ENCODE data around the gene CEP128. TPM values are rescaled to one million over a fixed set of nuclear protein-coding genes. Genes with fewer than 3 reads are reported as not detected.

Gene CEP128
- total RNA-seq, 2 experiments from 2014 or later = 30.0 to 32.9 TPM

DNA sequence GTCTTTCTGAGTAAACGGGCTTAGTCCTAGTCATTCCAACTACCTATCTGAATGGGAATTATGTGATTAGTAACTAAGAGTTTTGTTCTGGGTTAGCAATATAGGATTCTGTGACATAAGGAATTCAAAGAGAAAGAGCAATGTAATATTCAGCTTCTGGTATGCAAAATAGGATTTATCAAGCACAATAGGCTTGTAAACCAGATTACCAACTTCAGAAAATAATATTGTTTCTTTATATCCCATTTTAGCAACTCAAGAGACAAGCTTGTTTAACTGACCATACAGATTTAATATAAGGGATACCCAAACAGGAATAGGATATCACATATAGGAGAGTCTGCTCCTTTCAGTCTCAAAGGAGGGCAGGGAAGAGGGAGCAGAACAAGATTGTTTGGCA is 240.9 kb downstream of the CEP128 start:
- H3K4me1 Mint-ChIP-seq = peaks cover 2% of the 10 kb centered on the region
- no peaks in the 10 kb centered on the region for H3K27me3 Mint-ChIP-seq
- no peak overlapping the region for H3K27ac Mint-ChIP-seq
- ATAC-seq (ENCODE audit: low read depth) = no peak
- no peak for DNase-seq
- H3K9me3 Mint-ChIP-seq = no peaks in the 10 kb centered on the region
- POLR2A ChIA-PET = no interaction called here
- H3K4me3 Mint-ChIP-seq = no peak overlapping the region
- H3K36me3 Mint-ChIP-seq = peaks cover 8% of the 10 kb centered on the region

DNA sequence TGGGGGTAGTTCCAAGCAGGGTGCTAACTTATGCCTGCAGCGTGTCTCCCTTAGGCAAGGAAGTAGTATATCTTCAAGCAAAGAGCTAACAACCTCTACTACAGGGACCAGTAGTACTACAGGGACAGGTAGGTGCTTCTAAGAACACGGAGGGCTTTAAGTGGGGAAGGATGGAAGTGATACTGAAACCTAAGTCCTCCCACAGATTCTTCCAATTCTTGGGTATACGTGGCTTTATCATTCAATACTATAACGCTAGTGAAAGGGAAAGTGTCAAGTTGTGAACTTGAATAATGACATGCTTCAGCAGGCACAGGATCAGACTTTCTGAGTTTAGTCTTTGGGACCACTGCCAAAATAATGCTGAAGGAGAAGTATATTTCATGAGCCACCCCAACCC is 241.7 kb downstream of the CEP128 start:
- POLR2A ChIA-PET = no interaction called here
- H3K36me3 Mint-ChIP-seq = peaks cover 11% of the 10 kb centered on the region
- ATAC-seq (ENCODE audit: low read depth) = no peak
- no peaks in the 10 kb centered on the region for H3K9me3 Mint-ChIP-seq
- no peak overlapping the region for H3K27ac Mint-ChIP-seq
- DNase-seq = no peak
- H3K27me3 Mint-ChIP-seq = no peaks in the 10 kb centered on the region
- H3K4me1 Mint-ChIP-seq = peaks cover 2% of the 10 kb centered on the region
- no peak overlapping the region for H3K4me3 Mint-ChIP-seq

DNA sequence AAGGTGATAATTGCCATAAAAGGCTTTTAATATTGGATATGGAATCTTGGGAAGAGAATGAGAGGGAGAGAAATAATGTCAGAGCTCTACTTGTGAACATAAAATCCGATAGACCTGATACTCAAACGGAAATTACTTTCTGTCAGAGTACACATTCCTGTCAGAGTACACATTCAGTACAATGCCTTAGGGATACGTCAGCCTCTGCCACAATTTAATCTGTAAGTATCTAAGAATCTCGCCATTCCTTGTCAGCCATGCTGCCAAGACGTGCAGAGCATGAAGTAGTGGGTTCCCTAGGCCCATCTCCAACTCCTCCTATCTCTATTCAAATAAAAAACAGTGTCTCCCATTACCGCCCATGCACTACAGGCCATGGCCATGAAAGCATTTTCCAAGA is 242.6 kb downstream of the CEP128 start:
- ATAC-seq (ENCODE audit: low read depth) (no peak), DNase-seq (no peak)
- H3K27ac Mint-ChIP-seq = no peak overlapping the region
- H3K27me3 Mint-ChIP-seq = no peaks in the 10 kb centered on the region
- H3K4me1 Mint-ChIP-seq = peaks cover 2% of the 10 kb centered on the region
- H3K9me3 Mint-ChIP-seq = no peaks in the 10 kb centered on the region
- POLR2A ChIA-PET = no interaction called here
- H3K4me3 Mint-ChIP-seq = no peak overlapping the region
- peaks cover 13% of the 10 kb centered on the region for H3K36me3 Mint-ChIP-seq

DNA sequence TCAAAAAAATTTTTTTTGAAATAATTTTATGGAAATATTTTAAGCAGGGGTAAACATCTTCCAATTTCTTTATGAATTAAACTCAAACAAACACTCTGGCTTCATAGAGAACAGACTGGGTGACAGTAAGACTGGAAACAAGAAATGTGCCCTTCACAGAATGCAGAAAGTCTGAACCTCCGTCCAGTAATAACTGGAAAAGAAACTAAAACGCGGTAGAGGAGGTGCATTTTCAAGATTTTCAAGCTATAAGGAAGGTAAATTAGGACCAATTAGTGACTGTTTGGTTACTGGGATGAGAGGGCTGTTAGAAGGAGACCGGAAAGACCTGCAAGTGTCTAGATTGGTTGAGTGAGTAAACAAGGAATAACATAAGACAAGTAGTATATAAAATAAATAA is 245.7 kb downstream of the CEP128 start:
- DNase-seq (no peak), ATAC-seq (ENCODE audit: low read depth) (no peak)
- Mint-ChIP-seq H3K27ac (no peak overlapping the region), H3K4me3 (no peak overlapping the region), H3K36me3 (peaks cover 11% of the 10 kb centered on the region), H3K9me3 (peaks cover 1% of the 10 kb centered on the region), H3K27me3 (no peaks in the 10 kb centered on the region), H3K4me1 (no peaks in the 10 kb centered on the region)
- POLR2A ChIA-PET = no interaction called here

DNA sequence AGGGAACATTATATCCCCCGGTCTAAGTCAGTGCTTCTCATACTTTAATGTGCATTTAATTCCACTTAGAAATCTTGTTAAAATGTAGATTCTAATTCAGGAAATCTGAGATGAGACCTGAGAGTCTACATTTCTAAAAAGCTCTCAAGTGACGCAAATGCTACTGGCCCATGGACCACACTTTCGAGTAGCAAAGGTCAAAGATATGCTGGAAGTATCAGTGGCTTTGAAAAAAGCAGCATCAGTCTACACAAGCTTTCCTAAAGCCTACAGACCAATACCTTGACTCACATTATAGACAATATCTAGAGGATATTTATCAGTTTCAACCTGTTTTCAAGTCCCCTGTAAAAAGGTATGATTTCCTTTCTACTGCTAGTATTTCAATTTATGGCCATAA is 248.6 kb downstream of the CEP128 start:
- Mint-ChIP-seq H3K4me1 (no peaks in the 10 kb centered on the region), H3K4me3 (no peak overlapping the region), H3K9me3 (peaks cover 1% of the 10 kb centered on the region), H3K27me3 (no peaks in the 10 kb centered on the region), H3K36me3 (peaks cover 11% of the 10 kb centered on the region), H3K27ac (no peak overlapping the region)
- POLR2A ChIA-PET = no interaction called here
- ATAC-seq (ENCODE audit: low read depth) = no peak
- no peak for DNase-seq

GRCh38 chr14:80681651-80682050 is 259.9 kb downstream of the CEP128 start:
- ATAC-seq (ENCODE audit: low read depth) (no peak), DNase-seq (no peak)
- no peak overlapping the region for H3K4me3 Mint-ChIP-seq
- H3K9me3 Mint-ChIP-seq = peaks cover 29% of the 10 kb centered on the region
- H3K27me3 Mint-ChIP-seq = no peaks in the 10 kb centered on the region
- peaks cover 32% of the 10 kb centered on the region for H3K36me3 Mint-ChIP-seq
- POLR2A ChIA-PET = no interaction called here
- no peaks in the 10 kb centered on the region for H3K4me1 Mint-ChIP-seq
- H3K27ac Mint-ChIP-seq = no peak overlapping the region

GRCh38 chr14:80679273-80679672 is 262.3 kb downstream of the CEP128 start:
- Mint-ChIP-seq H3K36me3 (peaks cover 29% of the 10 kb centered on the region), H3K9me3 (peaks cover 29% of the 10 kb centered on the region), H3K27me3 (no peaks in the 10 kb centered on the region), H3K27ac (no peak overlapping the region), H3K4me3 (no peak overlapping the region), H3K4me1 (no peaks in the 10 kb centered on the region)
- DNase-seq (no peak), ATAC-seq (ENCODE audit: low read depth) (no peak)
- POLR2A ChIA-PET = no interaction called here

GRCh38 chr14:80678436-80678835 is 263.1 kb downstream of the CEP128 start:
- DNase-seq = no peak
- POLR2A ChIA-PET = interaction anchor here (0.5 kb wide), 1 partner anchor 1147 kb away, joined by 3 read pairs; no protein-coding TSS in a partner anchor
- H3K4me3 Mint-ChIP-seq = no peak overlapping the region
- no peaks in the 10 kb centered on the region for H3K27me3 Mint-ChIP-seq
- no peak overlapping the region for H3K27ac Mint-ChIP-seq
- no peaks in the 10 kb centered on the region for H3K4me1 Mint-ChIP-seq
- H3K36me3 Mint-ChIP-seq = peaks cover 29% of the 10 kb centered on the region
- H3K9me3 Mint-ChIP-seq = peaks cover 26% of the 10 kb centered on the region
- no peak for ATAC-seq (ENCODE audit: low read depth)

GRCh38 chr14:80669426-80669825 is 272.1 kb downstream of the CEP128 start:
- peaks cover 19% of the 10 kb centered on the region for H3K9me3 Mint-ChIP-seq
- peaks cover 30% of the 10 kb centered on the region for H3K36me3 Mint-ChIP-seq
- ATAC-seq (ENCODE audit: low read depth) (no peak), DNase-seq (no peak)
- H3K4me1 Mint-ChIP-seq = peaks cover 7% of the 10 kb centered on the region
- H3K4me3 Mint-ChIP-seq = no peak overlapping the region
- H3K27me3 Mint-ChIP-seq = peaks cover 2% of the 10 kb centered on the region
- H3K27ac Mint-ChIP-seq = no peak overlapping the region
- POLR2A ChIA-PET = no interaction called here

DNA sequence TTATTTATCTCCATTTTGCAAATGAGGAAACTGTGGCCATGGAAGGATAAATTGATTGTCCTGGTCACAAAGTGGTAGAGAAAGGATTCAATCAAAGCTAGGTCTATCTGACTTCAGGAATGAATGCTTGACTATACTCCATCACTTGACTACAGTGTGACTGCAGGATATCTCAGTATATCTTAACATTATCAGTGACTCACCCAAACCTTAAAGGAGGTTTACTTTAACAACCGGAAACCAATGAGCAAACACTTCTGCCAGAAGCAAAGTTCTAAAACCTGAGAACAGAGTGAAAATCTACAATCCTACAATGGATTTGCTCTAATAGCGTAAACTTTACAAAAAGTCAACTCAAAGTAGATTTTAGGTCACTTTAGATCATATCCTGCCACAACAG is 277.0 kb downstream of the CEP128 start:
- Mint-ChIP-seq H3K27me3 (no peaks in the 10 kb centered on the region), H3K27ac (no peak overlapping the region), H3K36me3 (peaks cover 24% of the 10 kb centered on the region)

GRCh38 chr14:80663541-80663940 is 278.0 kb downstream of the CEP128 start:
- peaks cover 5% of the 10 kb centered on the region for H3K9me3 Mint-ChIP-seq
- H3K27ac Mint-ChIP-seq = no peak overlapping the region
- no peaks in the 10 kb centered on the region for H3K27me3 Mint-ChIP-seq
- H3K36me3 Mint-ChIP-seq = peaks cover 17% of the 10 kb centered on the region
- ATAC-seq (ENCODE audit: low read depth) = no peak
- POLR2A ChIA-PET = no interaction called here
- peaks cover 7% of the 10 kb centered on the region for H3K4me1 Mint-ChIP-seq
- no peak overlapping the region for H3K4me3 Mint-ChIP-seq
- no peak for DNase-seq

More for the DNA sequence above, 277.0 kb downstream of the CEP128 start:
- Mint-ChIP-seq H3K9me3 (peaks cover 13% of the 10 kb centered on the region), H3K4me3 (no peak overlapping the region), H3K4me1 (peaks cover 7% of the 10 kb centered on the region)
- DNase-seq (no peak), ATAC-seq (ENCODE audit: low read depth) (no peak)
- POLR2A ChIA-PET = no interaction called here

DNA sequence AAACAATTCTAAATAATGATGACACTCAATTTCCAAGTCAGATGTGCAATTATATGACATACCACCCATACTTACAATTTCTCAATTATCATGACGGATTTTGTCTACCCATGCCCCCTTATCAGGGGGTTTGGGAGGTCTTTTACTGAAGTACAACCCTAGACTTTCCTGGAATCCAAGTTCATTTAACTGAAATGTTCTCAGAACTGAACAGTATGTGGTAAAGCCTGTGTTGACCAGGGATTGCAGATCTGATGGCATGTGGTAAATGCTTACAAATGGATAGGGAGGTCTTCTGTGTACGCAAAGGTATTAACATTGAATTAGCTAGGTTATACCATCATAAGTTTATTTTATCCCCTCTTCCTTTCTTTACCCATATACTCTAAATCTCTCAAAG is 281.8 kb downstream of the CEP128 start:
- Mint-ChIP-seq H3K27ac (no peak overlapping the region), H3K36me3 (peaks cover 4% of the 10 kb centered on the region), H3K9me3 (peaks cover 3% of the 10 kb centered on the region), H3K27me3 (no peaks in the 10 kb centered on the region), H3K4me1 (peaks cover 3% of the 10 kb centered on the region), H3K4me3 (no peak overlapping the region)
- ATAC-seq (ENCODE audit: low read depth) = no peak
- DNase-seq = no peak
- POLR2A ChIA-PET = no interaction called here

DNA sequence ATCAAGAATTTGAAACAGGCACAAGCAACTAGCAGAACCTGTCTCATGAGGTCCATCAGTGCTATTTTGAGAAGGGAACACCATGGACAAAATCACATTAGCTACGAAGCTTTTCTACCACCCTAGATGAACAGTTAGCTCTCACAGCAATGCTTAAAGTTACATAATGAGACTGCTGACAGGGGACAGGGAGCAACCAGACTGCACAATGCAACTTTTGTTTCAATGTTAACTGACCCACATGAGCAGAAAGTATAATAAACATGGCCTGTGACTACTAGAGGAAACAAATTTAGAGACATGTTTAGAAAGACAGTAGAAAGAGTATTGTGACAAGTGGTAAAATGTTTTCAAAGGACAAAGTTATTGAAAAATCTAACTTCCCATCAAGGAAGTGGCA is 282.8 kb downstream of the CEP128 start:
- no peaks in the 10 kb centered on the region for H3K27me3 Mint-ChIP-seq
- POLR2A ChIA-PET = no interaction called here
- no peak overlapping the region for H3K27ac Mint-ChIP-seq
- ATAC-seq (ENCODE audit: low read depth) (no peak), DNase-seq (no peak)
- no peak overlapping the region for H3K4me3 Mint-ChIP-seq
- H3K36me3 Mint-ChIP-seq = peaks cover 1% of the 10 kb centered on the region
- H3K4me1 Mint-ChIP-seq = no peaks in the 10 kb centered on the region
- H3K9me3 Mint-ChIP-seq = peaks cover 3% of the 10 kb centered on the region

- Mint-ChIP-seq H3K27ac (no peak overlapping the region), H3K4me3 (no peak overlapping the region), H3K9me3 (peaks cover 5% of the 10 kb centered on the region), H3K36me3 (peaks cover 1% of the 10 kb centered on the region), H3K27me3 (no peaks in the 10 kb centered on the region), H3K4me1 (no peaks in the 10 kb centered on the region)
- POLR2A ChIA-PET = no interaction called here
- ATAC-seq (ENCODE audit: low read depth) (no peak), DNase-seq (no peak)
Measured at GRCh38 chr14:80658155-80658554, 283.4 kb downstream of the CEP128 start.

DNA sequence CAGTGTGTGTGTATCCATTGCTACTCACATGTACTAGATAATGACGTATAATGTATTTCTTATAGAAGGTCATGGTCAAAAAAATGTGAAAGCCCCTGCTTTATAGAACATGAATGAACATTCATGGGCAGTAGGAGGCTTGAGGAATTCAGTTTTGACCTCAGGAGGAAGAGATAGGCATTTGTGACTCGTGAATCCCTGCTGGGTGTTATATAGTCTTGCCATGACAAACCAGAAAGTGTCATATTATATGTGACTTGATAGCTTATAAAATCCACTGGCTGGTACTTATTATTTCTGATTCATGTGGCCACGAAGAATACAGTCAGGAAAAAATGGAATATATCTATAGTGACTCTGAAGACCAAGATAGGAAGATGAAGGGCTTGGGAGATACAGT is 287.6 kb downstream of the CEP128 start:
- no peak overlapping the region for H3K27ac Mint-ChIP-seq
- H3K4me3 Mint-ChIP-seq = no peak overlapping the region
- H3K27me3 Mint-ChIP-seq = no peaks in the 10 kb centered on the region

More for the DNA sequence above, 287.6 kb downstream of the CEP128 start:
- peaks cover 13% of the 10 kb centered on the region for H3K9me3 Mint-ChIP-seq
- no peaks in the 10 kb centered on the region for H3K4me1 Mint-ChIP-seq
- DNase-seq = no peak
- peaks cover 8% of the 10 kb centered on the region for H3K36me3 Mint-ChIP-seq
- no peak for ATAC-seq (ENCODE audit: low read depth)
- POLR2A ChIA-PET = no interaction called here
